Trophoblast cell (in vitro differentiated cells and primary cell): ENCODE measurements around the gene ADIPOR2.
A peak's percentile ranks its signal among the peaks of the same experiment; 100 is the strongest.

Experiments used
- DNase-seq, 2 donors: peaks; one replicate each; pipeline ENCODE4 v3.0.0-alpha.2; 2016
- H2AFZ ChIP-seq: 2 replicates; pipeline ENCODE4 v1.6.1; 2013; ENCODE audit warnings: low read length, moderate library complexity, mild to moderate bottlenecking; ENCODE audit not compliant: insufficient read depth, poor library complexity
- H2AK5ac ChIP-seq: 2 replicates; pipeline ENCODE4 v1.6.1; 2013; ENCODE audit warnings: mild to moderate bottlenecking, low read length
- H2BK120ac ChIP-seq: 2 replicates; pipeline ENCODE4 v1.6.1; 2013; ENCODE audit warnings: low read length, mild to moderate bottlenecking, moderate library complexity; ENCODE audit not compliant: insufficient read depth, poor library complexity
- H2BK12ac ChIP-seq: 2 replicates; pipeline ENCODE4 v1.6.1; 2013; ENCODE audit warnings: mild to moderate bottlenecking, low read length, moderate library complexity
- H2BK5ac ChIP-seq: 2 replicates; pipeline ENCODE4 v1.6.1; 2013; ENCODE audit warnings: low read length, low read depth, moderate library complexity, mild to moderate bottlenecking; ENCODE audit not compliant: poor library complexity
- H3K14ac ChIP-seq: 2 replicates; pipeline ENCODE4 v1.6.1; 2013; ENCODE audit warnings: mild to moderate bottlenecking, low read length
- H3K18ac ChIP-seq: 2 replicates; pipeline ENCODE4 v1.6.1; 2013; ENCODE audit warnings: mild to moderate bottlenecking, low read length
- H3K23ac ChIP-seq: 2 replicates; pipeline ENCODE4 v1.6.1; 2013; ENCODE audit warnings: low read length
- H3K27ac ChIP-seq: 2 replicates; pipeline ENCODE4 v1.5.1; 2013; ENCODE audit warnings: low read depth, mild to moderate bottlenecking, inconsistent platforms, low read length, moderate library complexity
- H3K27me3 ChIP-seq: 2 replicates; pipeline ENCODE4 v1.6.1; 2013; ENCODE audit warnings: inconsistent platforms, mild to moderate bottlenecking, low read length, moderate library complexity; ENCODE audit not compliant: insufficient read depth
- H3K36me3 ChIP-seq, 2 experiments: 1 replicate in 1 of 2; 2 replicates in 1 of 2; pipeline ENCODE4 v1.6.1; 2013; ENCODE audit warnings: low read length in 2 of 2, mild to moderate bottlenecking in 2 of 2, moderate library complexity in 1 of 2; ENCODE audit not compliant: insufficient read depth in 2 of 2, control insufficient read depth in 1 of 2
- H3K4ac ChIP-seq: 2 replicates; pipeline ENCODE4 v1.6.1; 2013; ENCODE audit warnings: low read depth, mild to moderate bottlenecking, low read length, moderate library complexity
- H3K4me1 ChIP-seq, 2 experiments: 1 replicate in 1 of 2; 2 replicates in 1 of 2; pipeline ENCODE4 v1.6.1; 2013; ENCODE audit warnings: low read length in 2 of 2, mild to moderate bottlenecking in 2 of 2, moderate library complexity in 1 of 2; ENCODE audit not compliant: insufficient read depth in 2 of 2, control insufficient read depth in 1 of 2
- H3K4me2 ChIP-seq: 2 replicates; pipeline ENCODE4 v1.6.1; 2013; ENCODE audit warnings: inconsistent platforms, mild to moderate bottlenecking, low read length, moderate library complexity
- H3K4me3 ChIP-seq: 2 replicates; pipeline ENCODE4 v1.5.1; 2013; ENCODE audit warnings: mild to moderate bottlenecking, low read depth, low read length, inconsistent platforms
- H3K79me1 ChIP-seq: one replicate; pipeline ENCODE4 v1.6.1; 2013; ENCODE audit warnings: low read length
- H3K79me2 ChIP-seq: 2 replicates; pipeline ENCODE4 v1.6.1; 2013; ENCODE audit warnings: low read length, mild to moderate bottlenecking; ENCODE audit not compliant: control insufficient read depth, insufficient read depth, poor library complexity
- H3K9ac ChIP-seq: 2 replicates; pipeline ENCODE4 v1.6.1; 2013; ENCODE audit warnings: mild to moderate bottlenecking, low read length
- H3K9me3 ChIP-seq: 2 replicates; pipeline ENCODE4 v1.6.1; 2013; ENCODE audit warnings: low read depth, mild to moderate bottlenecking, control low read depth, inconsistent platforms, low read length; ENCODE audit not compliant: insufficient read depth
- H4K12ac ChIP-seq: 2 replicates; pipeline ENCODE4 v1.6.1; 2013; ENCODE audit warnings: low read depth, mild to moderate bottlenecking, low read length, moderate library complexity
- H4K8ac ChIP-seq: 2 replicates; pipeline ENCODE4 v1.6.1; 2013; ENCODE audit warnings: low read depth, mild to moderate bottlenecking, low read length, moderate library complexity
- H4K91ac ChIP-seq: one replicate; pipeline ENCODE4 v1.6.1; 2013; ENCODE audit warnings: low read depth, mild to moderate bottlenecking, low read length, moderate library complexity
- WGBS: extraction: QIAGEN DNeasy Blood & Tissue Kit; methylation state at CpG from one replicate; pipeline ENCODE4 v1.1.7; 2013; ENCODE audit warnings: missing lambda C conversion rate; ENCODE audit not compliant: insufficient read length, insufficient coverage; ENCODE audit errors: extremely low coverage; 5-methylcytosine and 5-hydroxymethylcytosine counted together

ADIPOR2 gene

GRCh38 chr12:1696800-1697199 lies 5.9 kb downstream of the ADIPOR2 start:
- DNase-seq = no peak
- no peak overlapping the region for H3K14ac ChIP-seq
- H4K12ac ChIP-seq = no peak overlapping the region
- peaks cover 9% of the 10 kb centered on the region for H3K79me2 ChIP-seq
- no peak overlapping the region for H3K9ac ChIP-seq
- H3K23ac ChIP-seq = no peak overlapping the region
- H4K8ac ChIP-seq = no peak overlapping the region
- no peak overlapping the region for H2AK5ac ChIP-seq
- H2AFZ ChIP-seq = no peak overlapping the region
- H3K27me3 ChIP-seq = no peaks in the 10 kb centered on the region
- no peak overlapping the region for H2BK12ac ChIP-seq
- no peak overlapping the region for H3K4me3 ChIP-seq
- H3K9me3 ChIP-seq = peaks cover 4% of the 10 kb centered on the region
- H3K4ac ChIP-seq = peak overlapping the region; percentile 76
- no peaks in the 10 kb centered on the region for H3K4me1 ChIP-seq
- H3K4me2 ChIP-seq = no peak overlapping the region
- H3K27ac ChIP-seq = no peak overlapping the region
- H3K18ac ChIP-seq = no peak overlapping the region
- H2BK5ac ChIP-seq = no peak overlapping the region
- no peaks in the 10 kb centered on the region for H3K36me3 ChIP-seq
- no peaks in the 10 kb centered on the region for H3K79me1 ChIP-seq
- no peak overlapping the region for H4K91ac ChIP-seq
- no peak overlapping the region for H2BK120ac ChIP-seq

GRCh38 chr12:1697271-1697670 lies 6.4 kb downstream of the ADIPOR2 start:
- Histone ChIP-seq H2BK120ac (no peak overlapping the region), H3K27me3 (no peaks in the 10 kb centered on the region), H3K4me3 (no peak overlapping the region), H3K14ac (no peak overlapping the region), H2BK12ac (no peak overlapping the region), H4K8ac (no peak overlapping the region), H3K4me2 (no peak overlapping the region), H3K18ac (no peak overlapping the region), H3K79me1 (no peaks in the 10 kb centered on the region), H3K36me3 (no peaks in the 10 kb centered on the region), H3K79me2 (peaks cover 9% of the 10 kb centered on the region), H2BK5ac (no peak overlapping the region), H3K9ac (no peak overlapping the region), H2AK5ac (no peak overlapping the region), H4K12ac (no peak overlapping the region), H3K27ac (no peak overlapping the region), H2AFZ (no peak overlapping the region), H3K4me1 (no peaks in the 10 kb centered on the region), H3K23ac (no peak overlapping the region), H3K9me3 (peaks cover 4% of the 10 kb centered on the region), H3K4ac (no peak overlapping the region), H4K91ac (no peak overlapping the region)
- no peak for DNase-seq
- no CpG with 5 or more reads among the region's 2 CpGs for WGBS

GRCh38 chr12:1698720-1699119 lies 7.8 kb downstream of the ADIPOR2 start:
- no peak overlapping the region for H2BK120ac ChIP-seq
- no peak overlapping the region for H4K12ac ChIP-seq
- H2BK12ac ChIP-seq = no peak overlapping the region
- H4K8ac ChIP-seq = no peak overlapping the region
- H2AK5ac ChIP-seq = no peak overlapping the region
- no peak overlapping the region for H3K4me2 ChIP-seq
- no peaks in the 10 kb centered on the region for H3K36me3 ChIP-seq
- no peak overlapping the region for H3K27ac ChIP-seq
- H3K23ac ChIP-seq = no peak overlapping the region
- H3K9ac ChIP-seq = no peak overlapping the region
- no peak overlapping the region for H2BK5ac ChIP-seq
- no peak overlapping the region for H3K4me3 ChIP-seq
- H3K27me3 ChIP-seq = no peaks in the 10 kb centered on the region
- WGBS = no CpG with 5 or more reads among the region's 2 CpGs
- no peak overlapping the region for H2AFZ ChIP-seq
- no peaks in the 10 kb centered on the region for H3K79me1 ChIP-seq
- DNase-seq = no peak
- peaks cover 4% of the 10 kb centered on the region for H3K9me3 ChIP-seq
- no peaks in the 10 kb centered on the region for H3K4me1 ChIP-seq
- H3K14ac ChIP-seq = no peak overlapping the region
- no peak overlapping the region for H3K18ac ChIP-seq
- H4K91ac ChIP-seq = no peak overlapping the region
- H3K79me2 ChIP-seq = peaks cover 7% of the 10 kb centered on the region
- no peak overlapping the region for H3K4ac ChIP-seq

GRCh38 chr12:1702713-1703112 lies 11.8 kb downstream of the ADIPOR2 start:
- no peak overlapping the region for H3K4me3 ChIP-seq
- WGBS = no CpG with 5 or more reads among the region's 2 CpGs

More at GRCh38 chr12:1702713-1703112, 11.8 kb downstream of the ADIPOR2 start:
- Histone ChIP-seq H3K36me3 (no peaks in the 10 kb centered on the region), H3K9me3 (peaks cover 2% of the 10 kb centered on the region), H3K27ac (no peak overlapping the region), H3K79me1 (no peaks in the 10 kb centered on the region), H3K23ac (no peak overlapping the region), H2AFZ (no peak overlapping the region), H3K27me3 (no peaks in the 10 kb centered on the region), H2BK5ac (no peak overlapping the region), H3K4ac (no peak overlapping the region), H4K91ac (no peak overlapping the region), H3K9ac (no peak overlapping the region), H4K8ac (no peak overlapping the region), H2AK5ac (no peak overlapping the region), H3K14ac (no peak overlapping the region), H2BK12ac (no peak overlapping the region), H3K79me2 (peaks cover 8% of the 10 kb centered on the region), H3K4me1 (peaks cover 0 to 3% of the 10 kb centered on the region in 2 experiments), H3K18ac (no peak overlapping the region), H2BK120ac (no peak overlapping the region), H4K12ac (no peak overlapping the region), H3K4me2 (no peak overlapping the region)
- no peak for DNase-seq
